Liver (tissue), 9 donors: Measurements from ENCODE around the gene GABRR1. TPM values are rescaled to one million over a fixed set of nuclear protein-coding genes. Genes with fewer than 3 reads are reported as not detected.

Experiments used
- DNase-seq: peaks from one replicate; pipeline ENCODE4 v3.0.0-alpha.2; 2017; ENCODE audit warnings: low spot score
- H3K27ac ChIP-seq, 2 donors: one replicate each; pipeline ENCODE4 v1.7.0; 2013; ENCODE audit warnings: inconsistent platforms in 2 of 2, low read length in 2 of 2, control low read depth in 1 of 2, low read depth in 1 of 2, mild to moderate bottlenecking in 1 of 2
- H3K27me3 ChIP-seq, 4 donors: one replicate each; pipeline versions ENCODE4 v1.6.1 to v1.7.0; 2013; ENCODE audit warnings: low read length in 3 of 4, inconsistent platforms in 1 of 4, mild to moderate bottlenecking in 1 of 4, moderate library complexity in 1 of 4; ENCODE audit not compliant: control insufficient read depth in 4 of 4, insufficient read depth in 4 of 4
- H3K36me3 ChIP-seq, 4 donors: one replicate each; pipeline versions ENCODE4 v1.6.1 to v1.7.0; 2013; ENCODE audit warnings: low read length in 3 of 4, mild to moderate bottlenecking in 3 of 4, low read depth in 1 of 4, moderate library complexity in 1 of 4; ENCODE audit not compliant: control insufficient read depth in 4 of 4, insufficient read depth in 3 of 4
- H3K4me1 ChIP-seq, 4 donors: one replicate each; pipeline versions ENCODE4 v1.6.1 to v1.7.0; 2013; ENCODE audit warnings: low read length in 3 of 4, mild to moderate bottlenecking in 3 of 4, moderate library complexity in 1 of 4; ENCODE audit not compliant: control insufficient read depth in 4 of 4, insufficient read depth in 4 of 4
- H3K4me3 ChIP-seq, 3 donors: one replicate each; pipeline versions ENCODE4 v1.6.1 to v1.7.0; 2013; ENCODE audit warnings: low read length in 3 of 3, control low read depth in 1 of 3, low read depth in 1 of 3, mild to moderate bottlenecking in 1 of 3
- H3K9ac ChIP-seq, 2 donors: one replicate each; pipeline ENCODE4 v1.7.0; 2013; ENCODE audit warnings: low read length in 2 of 2, mild to moderate bottlenecking in 2 of 2, moderate library complexity in 2 of 2, control low read depth in 1 of 2, low read depth in 1 of 2
- H3K9me3 ChIP-seq, 4 donors: one replicate each; pipeline versions ENCODE4 v1.6.1 to v1.7.0; 2013; ENCODE audit warnings: low read length in 3 of 4; ENCODE audit not compliant: control insufficient read depth in 4 of 4
- EGR1 ChIP-seq, 2 donors: IDR thresholded peaks; 2 replicates each; pipeline ENCODE4 v1.6.1; 2016 to 2018; ENCODE audit warnings: antibody characterized with exemption in 2 of 2, low read depth in 2 of 2
- FOXA1 ChIP-seq: IDR thresholded peaks from 2 replicates; pipeline ENCODE4 v1.6.1; 2016; ENCODE audit warnings: antibody characterized with exemption
- FOXA2 ChIP-seq: IDR thresholded peaks from 2 replicates; pipeline ENCODE4 v1.6.1; 2016; ENCODE audit warnings: antibody characterized with exemption
- GABPA ChIP-seq, 2 donors: IDR thresholded peaks in 1 of 2; conservative IDR thresholded peaks in 1 of 2; 2 replicates each; pipeline ENCODE4 v1.6.1; 2016; ENCODE audit warnings: antibody characterized with exemption in 2 of 2, mild to moderate bottlenecking in 1 of 2, moderate library complexity in 1 of 2
- HNF4G ChIP-seq: IDR thresholded peaks from 2 replicates; pipeline ENCODE4 v1.6.1; 2016; ENCODE audit warnings: antibody characterized with exemption
- MAX ChIP-seq: IDR thresholded peaks from 2 replicates; pipeline ENCODE4 v1.6.1; 2016; ENCODE audit warnings: antibody characterized with exemption
- NR2F2 ChIP-seq: IDR thresholded peaks from 2 replicates; pipeline ENCODE4 v1.6.1; 2016; ENCODE audit warnings: antibody characterized with exemption
- RAD21 ChIP-seq, 2 donors: IDR thresholded peaks; 2 replicates each; pipeline ENCODE4 v1.6.1; 2016; ENCODE audit warnings: antibody characterized with exemption in 2 of 2, mild to moderate bottlenecking in 2 of 2
- RXRA ChIP-seq, 2 donors: IDR thresholded peaks; 2 replicates each; pipeline ENCODE4 v1.6.1; 2017 to 2018; ENCODE audit warnings: antibody characterized with exemption in 2 of 2, mild to moderate bottlenecking in 1 of 2
- SP1 ChIP-seq: IDR thresholded peaks from 2 replicates; pipeline ENCODE4 v1.6.1; 2018; ENCODE audit warnings: antibody characterized with exemption, mild to moderate bottlenecking
- TAF1 ChIP-seq: conservative IDR thresholded peaks from 2 replicates; pipeline ENCODE4 v1.6.1; 2016; ENCODE audit warnings: antibody characterized with exemption, mild to moderate bottlenecking
- YY1 ChIP-seq: IDR thresholded peaks from 2 replicates; pipeline ENCODE4 v1.6.1; 2016; ENCODE audit warnings: antibody characterized with exemption, mild to moderate bottlenecking
- ZBTB33 ChIP-seq: IDR thresholded peaks from 2 replicates; pipeline ENCODE4 v1.6.1; 2016; ENCODE audit warnings: antibody characterized with exemption
- WGBS: extraction: QIAGEN DNeasy Blood & Tissue Kit; methylation state at CpG from one replicate; pipeline ENCODE4 v1.1.7; 2013; 5-methylcytosine and 5-hydroxymethylcytosine counted together
- polyA plus RNA-seq, 2 donors: library from polyadenylated mRNA; stranded (reverse) in 1 of 2; unstranded in 1 of 2; fragments of 200-250 nt in 1 of 2; fragments of >200 nt in 1 of 2; fragmentation: Nextera tagmentation in 1 of 2; extraction: Ambion mirVana in 1 of 2; gene quantifications; one replicate each; pipeline versions ENCODE4 v1.2.1 to v1.2.3, GENCODE V29; 2013 to 2015
- total RNA-seq, 2 donors: library from RNA; depleted of rRNA; stranded (reverse); fragments of >200 nt; gene quantifications; one replicate each; pipeline ENCODE4 v1.2.3, GENCODE V29; 2014
- donor health status: healthy.
- donor health status: healthy.
- donor health status: healthy.
- donor health status: healthy.
- donor health status: healthy.

The GABRR1 gene
- total and polyA plus RNA-seq, 4 donors: not detected

- DNase-seq: no peak
- Histone ChIP-seq H3K27me3 (no peaks in the 10 kb centered on the region), H3K4me3 (no peak overlapping the region), H3K36me3 (no peaks in the 10 kb centered on the region), H3K4me1 (no peaks in the 10 kb centered on the region), H3K9me3 (no peaks in the 10 kb centered on the region), H3K9ac (no peak overlapping the region), H3K27ac (no peak overlapping the region)
- TF ChIP-seq NR2F2: no peak
- no peak for TF ChIP-seq SP1
- WGBS: 96% methylated on average over 6 of the region's 6 CpGs
Observed at GRCh38 chr6:89209457-89209856, 7.7 kb downstream of the GABRR1 start.

- Histone ChIP-seq H3K27ac (no peak overlapping the region), H3K4me3 (no peak overlapping the region), H3K9ac (no peak overlapping the region), H3K36me3 (no peaks in the 10 kb centered on the region), H3K27me3 (no peaks in the 10 kb centered on the region), H3K4me1 (no peaks in the 10 kb centered on the region), H3K9me3 (no peaks in the 10 kb centered on the region)
- TF ChIP-seq FOXA1 (no peak), MAX (no peak)
- 68% methylated on average over 4 of the region's 4 CpGs for WGBS
- no peak for DNase-seq
Observed at GRCh38 chr6:89208551-89208950, 8.6 kb downstream of the GABRR1 start.

- Histone ChIP-seq H3K4me3 (no peak overlapping the region), H3K9me3 (no peaks in the 10 kb centered on the region), H3K36me3 (no peaks in the 10 kb centered on the region), H3K27ac (no peak overlapping the region), H3K27me3 (no peaks in the 10 kb centered on the region), H3K9ac (no peak overlapping the region), H3K4me1 (no peaks in the 10 kb centered on the region)
- TF ChIP-seq EGR1 (IDR thresholded peaks at IDR 0.05; ENCODE audit: low read depth in 2 of 2) (no peak), FOXA2 (no peak), RXRA (IDR thresholded peaks at IDR 0.05) (no peak), HNF4G (no peak), FOXA1 (no peak), SP1 (no peak), GABPA (IDR thresholded peaks at IDR 0.05 in 1 of 2, conservative IDR thresholded peaks at IDR 0.05 in 1 of 2) (no peak), NR2F2 (no peak), YY1 (no peak), RAD21 (IDR thresholded peaks at IDR 0.05) (no peak)
- no peak for DNase-seq
- WGBS: 86% methylated on average over 4 of the region's 4 CpGs
Observed at GRCh38 chr6:89205819-89206218, 11.3 kb downstream of the GABRR1 start.

- Histone ChIP-seq H3K27me3 (no peaks in the 10 kb centered on the region), H3K36me3 (no peaks in the 10 kb centered on the region), H3K4me3 (no peak overlapping the region), H3K9me3 (no peaks in the 10 kb centered on the region), H3K9ac (no peak overlapping the region), H3K27ac (no peak overlapping the region), H3K4me1 (no peaks in the 10 kb centered on the region)
- TF ChIP-seq SP1 (no peak), ZBTB33 (no peak), MAX (no peak), NR2F2 (no peak), RXRA (IDR thresholded peaks at IDR 0.05) (no peak), EGR1 (IDR thresholded peaks at IDR 0.05; ENCODE audit: low read depth in 2 of 2) (no peak), YY1 (no peak), TAF1 (no peak)
- 89% methylated on average over 11 of the region's 11 CpGs for WGBS
- no peak for DNase-seq
Observed at GRCh38 chr6:89204096-89204495, 13.1 kb downstream of the GABRR1 start.
